ENCODE data around the gene CCDC106.

CCDC106 gene

GRCh38 chr19:55697698-55698097 is 49.7 kb downstream of the CCDC106 start:
- ATAC-seq (replicated peaks): no peak
- no peak overlapping the region for H3K27ac Mint-ChIP-seq
- H3K36me3 Mint-ChIP-seq: peaks cover 40 to 58% of the 10 kb centered on the region in 2 donors
- no peak for DNase-seq
- no peak overlapping the region for H3K4me3 Mint-ChIP-seq
- peaks cover 2 to 7% of the 10 kb centered on the region in 2 donors for H3K4me1 Mint-ChIP-seq
- H3K9me3 Mint-ChIP-seq: no peaks in the 10 kb centered on the region
- no peaks in the 10 kb centered on the region for H3K27me3 Mint-ChIP-seq

DNA sequence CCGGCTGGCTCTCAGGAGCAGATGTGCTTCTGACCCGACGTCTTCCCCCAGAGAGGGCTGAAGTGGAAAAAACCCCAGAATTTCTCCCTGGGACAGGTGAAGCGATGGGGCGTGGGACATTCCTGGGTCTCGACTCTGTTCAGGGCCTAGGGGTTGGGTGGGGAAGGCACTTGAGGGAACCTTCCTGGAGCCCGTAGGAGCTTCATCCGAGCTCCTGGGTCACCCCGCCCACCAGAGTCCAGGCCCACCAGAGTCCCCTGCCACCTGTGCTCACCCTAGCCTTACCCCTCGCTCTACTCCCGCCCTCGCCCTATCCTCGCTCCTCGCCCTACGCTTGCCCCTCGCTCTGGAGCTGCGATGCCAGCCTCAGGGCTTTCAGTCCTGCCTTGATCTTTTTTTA is 50.2 kb downstream of the CCDC106 start:
- Mint-ChIP-seq H3K27me3 (no peaks in the 10 kb centered on the region), H3K27ac (peak overlapping the region; percentile 32), H3K9me3 (no peaks in the 10 kb centered on the region), H3K36me3 (peaks cover 39 to 62% of the 10 kb centered on the region in 2 donors), H3K4me3 (no peak overlapping the region), H3K4me1 (peaks cover 3 to 7% of the 10 kb centered on the region in 2 donors)
- ATAC-seq (replicated peaks) (no peak), DNase-seq (no peak)

GRCh38 chr19:55699221-55699620 is 51.2 kb downstream of the CCDC106 start:
- H3K9me3 Mint-ChIP-seq: no peaks in the 10 kb centered on the region
- ATAC-seq (replicated peaks) (no peak), DNase-seq (no peak)
- H3K27ac Mint-ChIP-seq: no peak overlapping the region
- H3K4me3 Mint-ChIP-seq: no peak overlapping the region
- no peaks in the 10 kb centered on the region for H3K27me3 Mint-ChIP-seq
- peaks cover 44 to 63% of the 10 kb centered on the region in 2 donors for H3K36me3 Mint-ChIP-seq
- H3K4me1 Mint-ChIP-seq: peaks cover 6 to 16% of the 10 kb centered on the region in 2 donors

DNA sequence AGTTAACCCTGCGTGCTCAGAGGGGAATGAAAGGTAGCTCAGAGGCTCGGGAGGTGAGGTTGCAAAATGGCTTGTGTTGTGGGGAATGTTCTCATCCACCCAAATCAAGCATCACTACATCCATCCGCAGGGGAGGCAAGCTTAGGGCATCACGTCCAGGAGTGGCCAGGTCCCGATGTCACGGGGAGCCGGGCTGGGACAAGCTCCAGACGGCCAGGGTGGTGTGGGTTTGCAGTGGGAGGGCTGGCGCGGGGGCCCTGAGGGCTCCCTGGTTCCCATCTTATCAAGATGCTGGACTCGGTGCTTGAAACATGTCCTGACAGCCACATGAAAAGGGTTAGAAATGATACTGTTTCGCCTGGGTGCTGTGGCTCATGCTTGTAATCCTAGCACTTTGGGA is 52.8 kb downstream of the CCDC106 start:
- Mint-ChIP-seq H3K9me3 (no peaks in the 10 kb centered on the region), H3K27ac (no peak overlapping the region), H3K27me3 (no peaks in the 10 kb centered on the region), H3K4me1 (peaks cover 6 to 23% of the 10 kb centered on the region in 2 donors), H3K36me3 (peaks cover 48 to 62% of the 10 kb centered on the region in 2 donors), H3K4me3 (no peak overlapping the region)
- no peak for DNase-seq
- ATAC-seq (replicated peaks): no peak

- Mint-ChIP-seq H3K4me3 (no peak overlapping the region), H3K4me1 (peaks cover 6 to 16% of the 10 kb centered on the region in 2 donors), H3K27me3 (no peaks in the 10 kb centered on the region), H3K36me3 (peaks cover 35 to 52% of the 10 kb centered on the region in 2 donors), H3K27ac (peak overlapping the region; percentile 56), H3K9me3 (no peaks in the 10 kb centered on the region)
- ATAC-seq (replicated peaks) (no peak), DNase-seq (no peak)
Measured at GRCh38 chr19:55702131-55702627, 54.2 kb downstream of the CCDC106 start.

All from stimulated activated naive B cell treated with anti-CD40 and anti-IgM and Interleukin-4, amounts not matched to agents 10 μg/mL and 1 μg/mL and 100 μg/mL, for 72 hours (primary cell).